OCI-LY3 (cell line): ENCODE results near the gene CNR2.

ENCODE experiments used
- EZH2phosphoT487 ChIP-seq: fragments of 200-600 bp; shearing (Covaris generic); IDR thresholded peaks from 2 replicates; pipeline ENCODE4 v1.6.1; 2018; ENCODE audit warnings: antibody characterized with exemption, mixed run types, low read depth
- TF ChIP-seq, protein P1 (sequence below): fragments of 200-600, 300-600 bp; sonication (generic); IDR thresholded peaks from 2 replicates; pipeline ENCODE4 v1.5.1; 2014; ENCODE audit warnings: antibody characterized with exemption, low read length, low read depth

DNA sequence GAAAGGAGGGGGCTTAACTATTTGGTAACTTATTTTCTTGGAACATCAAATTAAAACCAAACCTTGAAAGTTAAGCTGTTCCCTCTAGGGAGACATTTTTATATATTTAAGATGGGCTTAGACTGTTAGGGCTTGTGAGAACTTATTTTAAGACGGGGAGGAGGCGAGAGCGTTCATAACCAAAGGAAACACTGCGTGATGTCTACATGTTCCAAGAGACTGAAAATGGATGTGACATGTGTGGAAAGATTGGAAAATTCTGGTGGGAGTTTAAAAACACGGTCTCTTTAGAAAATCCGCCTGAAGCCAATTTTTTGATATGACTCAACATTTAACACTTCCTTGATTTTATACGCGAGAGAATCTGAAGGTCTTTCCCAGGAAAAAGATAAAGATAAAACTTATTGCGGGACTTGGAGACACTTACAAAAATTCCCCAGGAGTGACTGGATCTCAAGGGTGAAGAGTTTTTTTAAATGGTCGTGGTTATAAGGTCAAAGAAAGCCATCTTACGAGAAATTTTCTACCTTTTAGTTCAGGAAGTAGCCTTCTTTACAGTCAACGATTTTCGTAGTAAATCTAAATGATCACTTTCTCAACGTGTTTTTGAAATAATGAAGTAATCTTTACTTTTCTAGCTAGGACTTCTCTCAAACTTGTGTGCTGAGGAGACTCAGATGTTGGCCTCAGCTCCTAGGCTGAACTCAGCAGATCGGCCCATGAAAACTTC lies 47.3 kb upstream of the CNR2 start:
- TF ChIP-seq, protein P1, sequence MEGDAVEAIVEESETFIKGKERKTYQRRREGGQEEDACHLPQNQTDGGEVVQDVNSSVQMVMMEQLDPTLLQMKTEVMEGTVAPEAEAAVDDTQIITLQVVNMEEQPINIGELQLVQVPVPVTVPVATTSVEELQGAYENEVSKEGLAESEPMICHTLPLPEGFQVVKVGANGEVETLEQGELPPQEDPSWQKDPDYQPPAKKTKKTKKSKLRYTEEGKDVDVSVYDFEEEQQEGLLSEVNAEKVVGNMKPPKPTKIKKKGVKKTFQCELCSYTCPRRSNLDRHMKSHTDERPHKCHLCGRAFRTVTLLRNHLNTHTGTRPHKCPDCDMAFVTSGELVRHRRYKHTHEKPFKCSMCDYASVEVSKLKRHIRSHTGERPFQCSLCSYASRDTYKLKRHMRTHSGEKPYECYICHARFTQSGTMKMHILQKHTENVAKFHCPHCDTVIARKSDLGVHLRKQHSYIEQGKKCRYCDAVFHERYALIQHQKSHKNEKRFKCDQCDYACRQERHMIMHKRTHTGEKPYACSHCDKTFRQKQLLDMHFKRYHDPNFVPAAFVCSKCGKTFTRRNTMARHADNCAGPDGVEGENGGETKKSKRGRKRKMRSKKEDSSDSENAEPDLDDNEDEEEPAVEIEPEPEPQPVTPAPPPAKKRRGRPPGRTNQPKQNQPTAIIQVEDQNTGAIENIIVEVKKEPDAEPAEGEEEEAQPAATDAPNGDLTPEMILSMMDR, result no peak
- no peak for TF ChIP-seq EZH2phosphoT487
